Adipose tissue (tissue), 3 donors: ENCODE data around the gene RHBDF1. TPM values are rescaled to one million over a fixed set of nuclear protein-coding genes. Genes with fewer than 3 reads are reported as not detected.

ENCODE experiments used
- H3K27ac ChIP-seq: one replicate; pipeline ENCODE4 v1.5.1; 2013; ENCODE audit warnings: low read depth, low read length
- WGBS, 3 donors: extraction: QIAGEN DNeasy Blood & Tissue Kit; methylation state at CpG; one replicate each; pipeline ENCODE4 v1.1.7; 2013; 5-methylcytosine and 5-hydroxymethylcytosine counted together
- polyA plus RNA-seq, 3 donors: library from polyadenylated mRNA; stranded (reverse); fragments of 200-250 nt; gene quantifications; one replicate each; pipeline ENCODE4 v1.2.3, GENCODE V29; 2013
- donor health status: healthy with polysubstance abuse.
- donor health status: Bipolar disorder and iron deficiency.
- donor health status: healthy.

The RHBDF1 gene
- polyA plus RNA-seq, 3 donors, result 12.2 to 35.7 (median 33.0) TPM

- WGBS, 3 donors, result 84 to 92% (median 87%) methylated on average over 5 of the region's 5 CpGs
- no peak overlapping the region for H3K27ac ChIP-seq
Observed at GRCh38 chr16:100989-101388, 28.6 kb upstream of the RHBDF1 start.

- 88 to 94% (median 90%) methylated on average over 8 of the region's 8 CpGs for WGBS, 3 donors
Observed at GRCh38 chr16:97822-98221, 25.4 kb upstream of the RHBDF1 start.

GRCh38 chr16:96935-97381 is 24.5 kb upstream of the RHBDF1 start:
- 10 to 15% (median 12%) methylated on average over 9 to 11 of the region's 11 CpGs for WGBS, 3 donors
- H3K27ac ChIP-seq, result no peak overlapping the region

More at GRCh38 chr16:97822-98221, 25.4 kb upstream of the RHBDF1 start:
- no peak overlapping the region for H3K27ac ChIP-seq

DNA sequence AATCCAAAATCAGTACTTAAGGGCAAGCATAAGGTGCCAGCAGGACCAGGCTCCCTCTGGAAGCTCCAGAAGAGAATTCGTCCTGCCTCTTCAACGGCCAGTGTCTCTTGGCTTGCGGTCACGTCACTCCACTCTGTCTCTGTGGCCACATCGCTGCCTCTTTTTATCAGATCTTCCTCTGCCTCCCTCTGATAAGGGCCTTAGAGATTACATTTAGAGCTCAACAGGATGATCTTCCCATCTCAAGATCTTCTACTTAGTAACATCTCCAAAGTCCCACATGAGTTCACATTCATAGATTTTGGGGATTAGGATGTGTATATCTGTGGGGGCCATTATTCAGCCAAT is 22.5 kb upstream of the RHBDF1 start:
- H3K27ac ChIP-seq, result no peak overlapping the region
- 93 to 100% (median 95%) methylated on average over 5 of the region's 5 CpGs for WGBS, 3 donors

- no peak overlapping the region for H3K27ac ChIP-seq
- WGBS, 3 donors, result 86 to 88% (median 87%) methylated on average over 15 of the region's 15 CpGs
Observed at GRCh38 chr16:92431-93339, 20.3 kb upstream of the RHBDF1 start.

DNA sequence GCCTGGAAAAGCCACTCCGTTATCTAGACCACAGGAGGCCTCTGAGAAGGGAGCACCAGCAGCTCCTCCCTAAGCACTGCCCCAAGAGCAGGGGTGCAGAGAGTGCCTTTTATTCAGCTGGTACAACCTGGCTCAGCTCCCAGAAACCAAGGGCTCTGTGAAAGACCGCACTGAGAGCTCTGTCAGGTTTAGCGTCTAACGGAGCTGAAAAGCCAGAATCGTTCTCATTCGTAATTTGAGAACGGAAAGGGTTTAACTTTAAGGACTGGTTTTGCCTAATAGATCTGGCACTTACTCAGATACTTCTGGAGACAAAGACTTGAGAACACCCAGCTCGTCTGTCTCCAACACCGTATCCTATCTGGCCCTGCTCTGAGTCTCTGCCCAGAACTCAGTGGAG is 19.1 kb upstream of the RHBDF1 start:
- no peak overlapping the region for H3K27ac ChIP-seq
- WGBS, 3 donors, result 46 to 53% (median 47%) methylated on average over 9 of the region's 9 CpGs

DNA sequence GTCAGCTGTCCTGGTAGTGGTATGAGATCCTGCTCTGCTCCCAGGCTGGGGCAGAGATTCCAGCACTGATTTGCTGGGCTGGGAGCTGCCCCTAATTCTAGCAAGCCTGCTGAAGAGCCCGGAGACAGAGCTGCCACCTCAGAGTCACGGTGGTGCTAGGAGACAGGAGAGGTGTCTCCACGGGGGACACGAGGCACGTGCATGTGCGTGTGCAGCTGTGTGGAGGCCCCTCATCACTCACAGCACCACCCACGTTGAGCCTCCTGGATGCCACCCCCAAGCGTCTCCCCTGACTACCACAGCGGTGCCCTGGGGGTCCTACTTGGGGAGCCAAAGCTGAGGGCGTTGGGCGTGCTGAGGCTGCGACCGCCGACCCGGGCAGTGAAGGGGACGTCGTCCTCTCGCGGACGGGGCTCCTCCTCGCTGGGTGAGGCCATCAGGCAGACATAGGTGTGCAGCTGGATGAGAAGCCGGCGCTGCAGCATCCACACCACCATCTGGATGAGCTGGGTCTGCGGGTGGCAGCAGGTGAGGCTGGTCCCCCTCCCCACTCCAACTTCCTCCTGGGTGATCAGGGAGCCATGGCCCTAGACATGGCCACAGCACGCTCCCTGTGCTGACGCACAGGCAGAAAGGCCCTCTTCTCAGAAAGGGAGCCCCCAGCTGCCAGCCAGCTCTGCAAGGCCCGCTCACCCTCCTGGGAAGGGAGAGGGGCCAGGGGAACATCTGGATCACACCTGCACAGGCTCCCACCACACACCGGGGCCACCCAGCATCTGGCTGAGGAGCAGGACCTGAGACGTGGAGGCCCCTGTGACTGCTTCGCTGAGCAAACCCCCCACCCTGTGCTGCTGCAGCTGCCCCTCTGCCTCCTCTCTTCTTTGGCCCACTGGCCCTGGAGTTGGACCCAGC is 17.2 kb upstream of the RHBDF1 start:
- H3K27ac ChIP-seq, result no peak overlapping the region
- 87 to 94% (median 88%) methylated on average over 29 to 30 of the region's 30 CpGs for WGBS, 3 donors

- 96 to 98% (median 98%) methylated on average over 14 of the region's 14 CpGs for WGBS, 3 donors
- no peak overlapping the region for H3K27ac ChIP-seq
Observed at GRCh38 chr16:88613-89012, 16.2 kb upstream of the RHBDF1 start.

DNA sequence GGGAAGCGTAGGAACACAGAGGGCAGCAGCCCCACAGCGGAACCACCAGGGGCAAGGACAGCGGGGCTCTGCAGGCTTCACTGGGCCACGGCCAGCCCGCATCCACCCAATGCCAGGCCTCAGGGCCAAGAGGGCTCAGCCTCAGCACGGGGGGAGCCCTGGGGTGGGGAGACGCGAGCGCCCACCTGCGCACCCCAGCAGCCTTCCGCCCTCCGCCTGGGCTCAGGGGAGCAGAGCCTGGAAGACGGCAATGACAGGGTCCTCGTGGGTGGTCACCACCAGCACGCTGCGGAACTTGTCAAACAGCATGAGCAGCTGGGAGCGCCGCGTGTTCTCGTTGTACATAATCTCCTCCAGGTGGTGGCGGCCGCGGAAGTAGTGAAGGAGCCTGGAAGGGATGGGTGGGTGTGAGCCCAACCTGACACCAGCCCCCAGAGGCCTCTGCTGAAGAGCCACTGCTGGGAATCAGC is 14.1 kb upstream of the RHBDF1 start:
- 90% methylated on average over 23 of the region's 23 CpGs for WGBS, 3 donors
- no peak overlapping the region for H3K27ac ChIP-seq

GRCh38 chr16:85865-86264 is 13.4 kb upstream of the RHBDF1 start:
- 69 to 82% (median 76%) methylated on average over 9 of the region's 9 CpGs for WGBS, 3 donors
- H3K27ac ChIP-seq, result no peak overlapping the region

DNA sequence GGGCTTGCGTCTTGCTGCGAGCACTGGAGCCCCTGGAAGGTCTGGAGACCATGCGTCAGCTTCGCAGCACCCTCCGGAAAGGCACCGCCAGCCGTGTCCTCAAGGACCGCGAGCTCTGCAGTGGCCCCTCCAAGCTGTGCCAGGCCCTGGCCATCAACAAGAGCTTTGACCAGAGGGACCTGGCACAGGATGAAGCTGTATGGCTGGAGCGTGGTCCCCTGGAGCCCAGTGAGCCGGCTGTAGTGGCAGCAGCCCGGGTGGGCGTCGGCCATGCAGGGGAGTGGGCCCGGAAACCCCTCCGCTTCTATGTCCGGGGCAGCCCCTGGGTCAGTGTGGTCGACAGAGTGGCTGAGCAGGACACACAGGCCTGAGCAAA is 13.0 kb upstream of the RHBDF1 start:
- 62 to 79% (median 65%) methylated on average over 18 of the region's 18 CpGs for WGBS, 3 donors
- H3K27ac ChIP-seq, result no peak overlapping the region

- H3K27ac ChIP-seq, result no peak overlapping the region
- 19 to 59% (median 24%) methylated on average over 7 of the region's 7 CpGs for WGBS, 3 donors
Observed at GRCh38 chr16:84718-85406, 12.4 kb upstream of the RHBDF1 start.

- no peak overlapping the region for H3K27ac ChIP-seq
- 49 to 73% (median 53%) methylated on average over 21 of the region's 21 CpGs for WGBS, 3 donors
Observed at GRCh38 chr16:83781-84615, 11.6 kb upstream of the RHBDF1 start.

- 92 to 96% (median 95%) methylated on average over 29 to 31 of the region's 31 CpGs for WGBS, 3 donors
- H3K27ac ChIP-seq, result no peak overlapping the region
Observed at GRCh38 chr16:83060-83603, 10.7 kb upstream of the RHBDF1 start.

DNA sequence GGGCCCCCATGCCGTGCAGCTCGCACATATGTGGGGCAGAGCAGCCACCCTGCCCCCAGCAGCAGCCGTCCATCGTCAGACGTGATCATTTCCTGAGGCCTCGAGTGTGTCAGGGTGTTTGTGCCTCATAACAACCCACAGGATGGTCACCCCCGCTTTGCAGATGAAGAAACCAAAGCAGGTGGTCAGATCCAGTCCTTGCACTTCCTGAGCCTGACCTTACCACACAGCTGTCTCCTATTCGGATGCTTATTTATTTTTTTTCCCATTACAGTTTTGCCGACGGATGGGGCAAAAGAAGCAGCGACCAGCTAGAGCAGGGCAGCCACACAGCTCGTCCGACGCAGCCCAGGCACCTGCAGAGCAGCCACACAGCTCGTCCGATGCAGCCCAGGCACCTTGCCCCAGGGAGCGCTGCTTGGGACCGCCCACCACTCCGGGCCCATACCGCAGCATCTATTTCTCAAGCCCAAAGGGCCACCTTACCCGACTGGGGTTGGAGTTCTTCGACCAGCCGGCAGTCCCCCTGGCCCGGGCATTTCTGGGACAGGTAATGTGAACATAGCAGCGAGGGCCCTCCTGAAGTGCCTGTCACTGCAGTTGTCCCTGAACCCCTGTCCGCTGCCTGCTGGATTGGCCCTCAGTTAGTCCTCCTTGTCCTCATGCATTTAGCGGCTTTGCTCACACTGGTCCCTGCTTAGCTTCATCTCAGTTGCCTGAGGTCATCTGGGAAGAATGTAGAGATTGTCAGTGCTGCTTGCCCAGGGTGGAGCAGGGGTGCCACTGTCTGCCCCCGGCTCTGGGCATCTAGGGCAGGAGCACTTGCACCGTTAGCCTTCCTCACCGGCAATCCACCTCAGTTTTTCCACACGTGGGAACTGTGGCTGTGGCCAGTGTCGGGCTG is 7.0 kb upstream of the RHBDF1 start:
- 65 to 75% (median 68%) methylated on average over 32 of the region's 32 CpGs for WGBS, 3 donors

GRCh38 chr16:78444-79150 is 6.2 kb upstream of the RHBDF1 start:
- H3K27ac ChIP-seq, result peak overlapping the region; percentile 24
- 5 to 6% (median 5%) methylated on average over 35 to 36 of the region's 36 CpGs for WGBS, 3 donors

More for the DNA sequence above, 7.0 kb upstream of the RHBDF1 start:
- no peak overlapping the region for H3K27ac ChIP-seq
